ENCODE measurements around the gene CD40. TPM values are rescaled to one million over a fixed set of nuclear protein-coding genes. Genes with fewer than 3 reads are reported as not detected.

Gene CD40
- total and polyA plus RNA-seq, 2 of the 4 experiments (the other 2 are of a cell fraction), result 0.36 to 0.92 TPM

- Histone ChIP-seq H2AK5ac (ENCODE audit: low read depth, low read length) (no peak overlapping the region), H2AK9ac (replicated peaks; ENCODE audit: low read depth, low read length, poor library complexity) (no peak overlapping the region), H3K9me3 (ENCODE audit: control insufficient read depth, insufficient read depth, low read length) (no peaks in the 10 kb centered on the region), H3K27ac (ENCODE audit: insufficient read depth, low read length) (no peak overlapping the region), H3K4ac (ENCODE audit: low read depth, low read length) (no peak overlapping the region), H3K4me2 (ENCODE audit: low read depth, low read length) (no peak overlapping the region), H3K79me1 (ENCODE audit: low read depth in 1 of 2, low read length in 2 of 2) (no peaks in the 10 kb centered on the region), H3K9ac (ENCODE audit: low read depth, low read length) (no peak overlapping the region), H2AFZ (replicated peaks; ENCODE audit: low read length, poor library complexity) (peak overlapping the region; percentile 54), H2BK5ac (ENCODE audit: low read depth, low read length, poor library complexity, severe bottlenecking) (no peak overlapping the region), H3K23ac (ENCODE audit: low read depth, low read length) (no peak overlapping the region), H3K4me1 (ENCODE audit: control insufficient read depth, insufficient read depth, low read length) (no peaks in the 10 kb centered on the region), H3K4me3 (ENCODE audit: insufficient read depth, low read depth, low read length) (no peak overlapping the region), H3K56ac (ENCODE audit: extremely low read depth, insufficient read depth, low read length) (no peak overlapping the region), H3K14ac (replicated peaks; ENCODE audit: low read depth, low read length) (no peak overlapping the region), H4K8ac (ENCODE audit: low read depth in 2 of 2, low read length in 2 of 2) (no peak overlapping the region), H4K91ac (ENCODE audit: insufficient read depth, low read depth, low read length) (no peak overlapping the region), H3K27me3 (ENCODE audit: control insufficient read depth, insufficient read depth, low read length) (peaks cover 46% of the 10 kb centered on the region), H3K36me3 (ENCODE audit: control insufficient read depth, insufficient read depth, low read length) (no peaks in the 10 kb centered on the region), H4K5ac (ENCODE audit: low read depth, low read length) (no peak overlapping the region), H4K20me1 (ENCODE audit: insufficient read depth, low read length) (no peaks in the 10 kb centered on the region), H2BK15ac (ENCODE audit: low read depth, low read length) (no peak overlapping the region), H3K18ac (ENCODE audit: low read depth, low read length) (no peak overlapping the region), H2BK20ac (ENCODE audit: low read depth, low read length) (no peak overlapping the region), H2BK120ac (ENCODE audit: low read depth, low read length) (no peak overlapping the region), H3K9me1 (ENCODE audit: insufficient read depth, low read length) (no peaks in the 10 kb centered on the region)
- 30% methylated on average over 5 of the region's 77 CpGs; no CpG with 5 or more reads in 1 of the 2 experiments for whole genome bisulfite sequencing, 2 experiments (ENCODE audit: extremely low coverage in 2 of 2, insufficient read length in 1 of 2)
- dilution Hi-C loops (cut with HindIII; ENCODE audit: low sequenced_read_pairs, unreplicated experiment) (no loop called here), in situ Hi-C loops (cut with MboI; ENCODE audit: low sequenced_read_pairs) (no loop called here), intact Hi-C loops (cut with micrococcal nuclease) (no loop called here)
- ATAC-seq (ENCODE audit: low read depth) (peak; percentile 75; the same call in 1 of the 2 replicates), DNase-seq (peak; percentile 22)
- no TSS peak for BruUV-seq (replicated peaks)
- POLR2A ChIA-PET (ENCODE audit: unreplicated experiment), result no interaction called here
- TF ChIP-seq MXI1 (IDR thresholded peaks at IDR 0.05; ENCODE audit: borderline replicate concordance, low read depth, low read length), result no peak
- no peak for TF ChIP-seq FOS (IDR thresholded peaks at IDR 0.05; ENCODE audit: low read depth, low read length)
- no peak for TF ChIP-seq USF2 (IDR thresholded peaks at IDR 0.05; ENCODE audit: low read depth, low read length)
- TF ChIP-seq RAD21 (IDR thresholded peaks at IDR 0.05; ENCODE audit: low read length), result peak; percentile 45
- TF ChIP-seq CTCF (conservative IDR thresholded peaks at IDR 0.05; ENCODE audit: low read depth, low read length), result peak; percentile 49
- CTCF ChIA-PET, result no interaction called here
Measured at GRCh38 chr20:46174469-46175126, 56.5 kb downstream of the CD40 start.

Data from IMR-90 (cell line).